K562 (cell line): Measurements from ENCODE around the gene MKNK2. TPM values are rescaled to one million over a fixed set of nuclear protein-coding genes. Genes with fewer than 3 reads are reported as not detected.

Source experiments
- ATAC-seq: fragments of 200-7000 bp; cut with Tn5 transposase; 3 replicates; pipeline ENCODE4 v1.9.1; 2020; ENCODE audit warnings: moderate library complexity
- BruUV-seq: library from RNA; stranded (reverse); fragments of 400-500 nt; replicated peaks from 2 replicates; lab custom pipeline; 2021; lab: Mats Ljungman, UMichigan
- CTCF ChIA-PET: fragments of 300-600 bp; formaldehyde crosslinking; extraction: SDS; loops from one replicate; lab custom pipeline; 2021; ENCODE audit warnings: low intra/inter-chr PET ratio; lab: Yijun Ruan, JAX
- POLR2A ChIA-PET: fragments of 300-600, 350-650 bp; sonication (Branson Sonifier 250); formaldehyde crosslinking; extraction: SDS; loops from one replicate; lab custom pipeline; 2021; ENCODE audit warnings: antibody characterized with exemption, inconsistent platforms; lab: Yijun Ruan, JAX
- DNase-seq, 4 experiments: peaks; one replicate each; pipeline versions ENCODE4 v3.0.0 to v3.0.0-alpha.2; 2011 to 2018; ENCODE audit warnings: low spot score in 3 of 4, mixed read lengths in 3 of 4; ENCODE audit errors: extremely low read depth in 1 of 4
- FAIRE-seq: peaks from 2 replicates; lab custom pipeline; 2011; peaks lifted over from hg19 to GRCh38; lab: Jason Lieb, UNC
- H2AFZ ChIP-seq: 2 replicates; pipeline ENCODE4 v1.6.0; 2011; ENCODE audit warnings: low read depth, low read length, control low read depth, inconsistent platforms
- H3K27ac ChIP-seq: fragments of 200-600 bp; 3 replicates; pipeline ENCODE4 v1.8.0; 2011; ENCODE audit warnings: low read depth, mild to moderate bottlenecking, control low read depth, inconsistent platforms, low read length, moderate library complexity, mixed read lengths; ENCODE audit errors: extremely low read depth
- H3K27me3 ChIP-seq, 2 experiments: fragments of 300-600 bp in 1 of 2; 2 replicates in 1 of 2; 3 replicates in 1 of 2; pipeline versions ENCODE4 v1.6.0 to v1.8.0; 2011; ENCODE audit warnings: inconsistent platforms in 2 of 2, low read length in 2 of 2, mild to moderate bottlenecking in 1 of 2, mixed read lengths in 1 of 2, moderate library complexity in 1 of 2; ENCODE audit not compliant: control insufficient read depth in 2 of 2, insufficient read depth in 2 of 2
- H3K36me3 ChIP-seq: fragments of 300-600 bp; 3 replicates; pipeline ENCODE4 v1.8.0; 2011; ENCODE audit warnings: mild to moderate bottlenecking, low read length, inconsistent platforms; ENCODE audit not compliant: control insufficient read depth, insufficient read depth
- H3K4me1 ChIP-seq, 2 experiments: fragments of 200-600 bp in 1 of 2; replicated peaks in 1 of 2; 2 replicates in 1 of 2; 3 replicates in 1 of 2; pipeline versions ENCODE4 v1.5.1 to v1.8.0; 2011; ENCODE audit warnings: inconsistent platforms in 2 of 2, low read length in 2 of 2, mild to moderate bottlenecking in 1 of 2, mixed read lengths in 1 of 2, moderate library complexity in 1 of 2; ENCODE audit not compliant: control insufficient read depth in 2 of 2, insufficient read depth in 2 of 2
- H3K4me2 ChIP-seq: 2 replicates; pipeline ENCODE4 v1.6.1; 2011; ENCODE audit warnings: low read length, control low read depth, inconsistent platforms, mixed read lengths; ENCODE audit not compliant: insufficient read depth
- H3K4me3 ChIP-seq: fragments of 200-600 bp; sonication (generic), shearing (Covaris generic); 2 replicates; pipeline ENCODE4 v1.5.1; 2016; ENCODE audit warnings: control low read depth, inconsistent platforms
- H3K79me2 ChIP-seq: fragments of 200-600 bp; 3 replicates; pipeline ENCODE4 v1.8.0; 2011; ENCODE audit warnings: low read length, inconsistent platforms; ENCODE audit not compliant: control insufficient read depth, insufficient read depth
- H3K9ac ChIP-seq, 2 experiments: 2 replicates each; pipeline versions ENCODE4 v1.6.0 to v1.6.1; 2011; ENCODE audit warnings: low read depth in 2 of 2, low read length in 2 of 2, control low read depth in 1 of 2, inconsistent platforms in 1 of 2, mild to moderate bottlenecking in 1 of 2, mixed read lengths in 1 of 2; ENCODE audit not compliant: insufficient read depth in 1 of 2
- H3K9me1 ChIP-seq: one replicate; pipeline ENCODE4 v1.6.0; 2011; ENCODE audit warnings: inconsistent platforms, mild to moderate bottlenecking, low read length, moderate library complexity; ENCODE audit not compliant: control insufficient read depth, insufficient read depth
- H3K9me3 ChIP-seq: replicated peaks from 2 replicates; pipeline ENCODE4 v1.5.1; 2011; ENCODE audit warnings: low read depth, low read length, inconsistent platforms; ENCODE audit not compliant: control insufficient read depth, insufficient read depth
- H4K20me1 ChIP-seq: replicated peaks from 2 replicates; pipeline ENCODE4 v1.6.1; 2011; ENCODE audit warnings: low read length, inconsistent platforms, mixed read lengths; ENCODE audit not compliant: control insufficient read depth, insufficient read depth
- CBX8 ChIP-seq: fragments of 200-600 bp; sonication (generic); IDR thresholded peaks from 2 replicates; pipeline ENCODE4 v1.6.1; 2012; ENCODE audit warnings: borderline replicate concordance, mixed run types, low read depth, mild to moderate bottlenecking, moderate library complexity, mixed read lengths, low read length, control low read depth, inconsistent platforms; ENCODE audit not compliant: poor library complexity, severe bottlenecking; ENCODE audit errors: extremely low read depth
- KAT7 ChIP-seq: sonication (generic); formaldehyde crosslinking; IDR thresholded peaks from 2 replicates; pipeline ENCODE4 v1.8.0; 2022; ENCODE audit warnings: missing genetic modification reagents, mild to moderate bottlenecking, borderline replicate concordance
- MCM7 ChIP-seq, 2 experiments: fragments of 450-650 bp; IDR thresholded peaks; 2 replicates each; pipeline ENCODE4 v1.6.1; 2016 to 2018
- PURB ChIP-seq: sonication (generic); formaldehyde crosslinking; IDR thresholded peaks from 2 replicates; pipeline ENCODE4 v1.9.0; 2021; ENCODE audit warnings: low read depth, mild to moderate bottlenecking, missing genetic modification reagents
- RBM22 ChIP-seq: fragments of 200-400 bp; formaldehyde crosslinking; IDR thresholded peaks from 2 replicates; pipeline ENCODE4 v1.6.1; 2018; ENCODE audit warnings: low read length, low read depth; ENCODE audit not compliant: poor library complexity, severe bottlenecking
- SP1 ChIP-seq: sonication (generic); formaldehyde crosslinking; IDR thresholded peaks from 2 replicates; pipeline ENCODE4 v1.8.1; 2022; ENCODE audit warnings: mild to moderate bottlenecking, missing genetic modification reagents
- TAL1 ChIP-seq: fragments of 450-650 bp; IDR thresholded peaks from 2 replicates; pipeline ENCODE4 v1.6.1; 2016; ENCODE audit warnings: mild to moderate bottlenecking
- ZBTB5 ChIP-seq: fragments of 450-650 bp; IDR thresholded peaks from 2 replicates; pipeline ENCODE4 v1.6.1; 2017; ENCODE audit warnings: antibody characterized with exemption
- WGBS: fragments of 100-300 bp; shearing (Covaris generic); methylation state at CpG from one replicate; pipeline ENCODE4 v1.1.6; 2016; ENCODE audit warnings: low coverage, mixed read lengths; ENCODE audit not compliant: insufficient coverage; ENCODE audit errors: missing lambda C conversion rate; 5-methylcytosine and 5-hydroxymethylcytosine counted together
- in situ Hi-C: fragments of 300-500 bp; cut with MboI; formaldehyde crosslinking; loops from 4 replicates; pipeline ENCODE4 v1.15.0; 2018; ENCODE audit warnings: inconsistent platforms, mixed read lengths
- intact Hi-C: fragments of 100-400 bp; cut with micrococcal nuclease; formaldehyde crosslinking; loops from 2 replicates; pipeline ENCODE4 v1.14.2; 2022
- polyA plus RNA-seq, 8 experiments: library from polyadenylated mRNA; depleted of rRNA in 4 of 8; stranded (reverse) in 5 of 8; unstranded in 3 of 8; fragments of >200 nt; fragmentation: Nextera tagmentation in 2 of 8; fragmentation: Illumina TruSeq in 1 of 8; extraction: Ambion mirVana in 2 of 8; extraction: Trizol in 1 of 8; gene quantifications; 2 replicates each; pipeline versions ENCODE4 v1.2.1 to v1.2.3, GENCODE V29; 2011 to 2014; ENCODE audit warnings: inconsistent platforms in 1 of 8, missing spikeins in 1 of 8
- total RNA-seq, 7 experiments: library from RNA; depleted of rRNA in 6 of 7; stranded (reverse); fragments of >200 nt in 6 of 7; fragmentation: Illumina TruSeq in 2 of 7; extraction: Trizol in 2 of 7; gene quantifications; 2 replicates each; pipeline versions ENCODE4 v1.2.1 to v1.2.3, GENCODE V29; 2011 to 2021; ENCODE audit warnings: low replicate concordance in 1 of 7
- TF ChIP-seq, protein P1 (sequence below), 2 experiments: fragments of 450-650 bp in 1 of 2; sonication (generic) in 1 of 2; formaldehyde crosslinking in 1 of 2; IDR thresholded peaks; 2 replicates each; pipeline versions ENCODE4 v1.7.1 to v1.9.0; 2016 to 2022; ENCODE audit warnings: inconsistent platforms in 1 of 2, mild to moderate bottlenecking in 1 of 2, missing genetic modification reagents in 1 of 2

Gene MKNK2
- total and polyA plus RNA-seq, 9 of the 15 experiments (the other 6 are each of a cell fraction or from before 2014, with no cell fraction given), result 5.1 to 191 (median 51.9) TPM

GRCh38 chr19:1990230-1991017 is 60.6 kb downstream of the MKNK2 start:
- FAIRE-seq, result peak; percentile 32
- ChIA-PET POLR2A (interaction anchor here (0.8 to 1.1 kb wide), 4 partner anchors 14 to 337 kb away, joined by 3 to 4 read pairs (median 3); no protein-coding TSS in a partner anchor), CTCF (no interaction called here)
- Histone ChIP-seq H3K9me3 (no peaks in the 10 kb centered on the region), H3K4me2 (no peak overlapping the region), H2AFZ (no peak overlapping the region), H3K9ac (peak overlapping the region in 1 of 2 experiments; percentile 50; a peak in 1 of 4 replicates), H3K4me1 (peaks cover 0 to 54% of the 10 kb centered on the region in 2 experiments; a peak in 3 of 5 replicates), H3K9me1 (no peaks in the 10 kb centered on the region), H3K36me3 (peaks cover 19% of the 10 kb centered on the region; the same call in 1 of the 3 replicates), H3K79me2 (no peaks in the 10 kb centered on the region), H3K27me3 (no peaks in the 10 kb centered on the region), H3K27ac (no peak overlapping the region), H3K4me3 (no peak overlapping the region), H4K20me1 (no peaks in the 10 kb centered on the region; the same call in 1 of the 2 replicates)
- BruUV-seq, result no TSS peak
- in situ Hi-C loops (no loop called here), intact Hi-C loops (no loop called here)
- 85% methylated on average over 27 of the region's 34 CpGs for WGBS
- ATAC-seq, result no peak
- peak in 1 of 4 experiments; percentile 20 for DNase-seq
- TF ChIP-seq MCM7 (IDR thresholded peaks at IDR 0.05), result no peak
- TF ChIP-seq CBX8, result no peak
- TF ChIP-seq TAL1, result no peak
- peak; percentile 46 for TF ChIP-seq RBM22
- TF ChIP-seq, protein P1, sequence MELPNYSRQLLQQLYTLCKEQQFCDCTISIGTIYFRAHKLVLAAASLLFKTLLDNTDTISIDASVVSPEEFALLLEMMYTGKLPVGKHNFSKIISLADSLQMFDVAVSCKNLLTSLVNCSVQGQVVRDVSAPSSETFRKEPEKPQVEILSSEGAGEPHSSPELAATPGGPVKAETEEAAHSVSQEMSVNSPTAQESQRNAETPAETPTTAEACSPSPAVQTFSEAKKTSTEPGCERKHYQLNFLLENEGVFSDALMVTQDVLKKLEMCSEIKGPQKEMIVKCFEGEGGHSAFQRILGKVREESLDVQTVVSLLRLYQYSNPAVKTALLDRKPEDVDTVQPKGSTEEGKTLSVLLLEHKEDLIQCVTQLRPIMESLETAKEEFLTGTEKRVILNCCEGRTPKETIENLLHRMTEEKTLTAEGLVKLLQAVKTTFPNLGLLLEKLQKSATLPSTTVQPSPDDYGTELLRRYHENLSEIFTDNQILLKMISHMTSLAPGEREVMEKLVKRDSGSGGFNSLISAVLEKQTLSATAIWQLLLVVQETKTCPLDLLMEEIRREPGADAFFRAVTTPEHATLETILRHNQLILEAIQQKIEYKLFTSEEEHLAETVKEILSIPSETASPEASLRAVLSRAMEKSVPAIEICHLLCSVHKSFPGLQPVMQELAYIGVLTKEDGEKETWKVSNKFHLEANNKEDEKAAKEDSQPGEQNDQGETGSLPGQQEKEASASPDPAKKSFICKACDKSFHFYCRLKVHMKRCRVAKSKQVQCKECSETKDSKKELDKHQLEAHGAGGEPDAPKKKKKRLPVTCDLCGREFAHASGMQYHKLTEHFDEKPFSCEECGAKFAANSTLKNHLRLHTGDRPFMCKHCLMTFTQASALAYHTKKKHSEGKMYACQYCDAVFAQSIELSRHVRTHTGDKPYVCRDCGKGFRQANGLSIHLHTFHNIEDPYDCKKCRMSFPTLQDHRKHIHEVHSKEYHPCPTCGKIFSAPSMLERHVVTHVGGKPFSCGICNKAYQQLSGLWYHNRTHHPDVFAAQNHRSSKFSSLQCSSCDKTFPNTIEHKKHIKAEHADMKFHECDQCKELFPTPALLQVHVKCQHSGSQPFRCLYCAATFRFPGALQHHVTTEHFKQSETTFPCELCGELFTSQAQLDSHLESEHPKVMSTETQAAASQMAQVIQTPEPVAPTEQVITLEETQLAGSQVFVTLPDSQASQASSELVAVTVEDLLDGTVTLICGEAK (IDR thresholded peaks at IDR 0.05), result peak; percentile 95
- TF ChIP-seq, protein P1 (CRISPR knock-in tag; IDR thresholded peaks at IDR 0.05), result peak; percentile 98
- TF ChIP-seq PURB (CRISPR knock-in tag), result no peak
- TF ChIP-seq ZBTB5, result no peak
- TF ChIP-seq KAT7 (CRISPR knock-in tag), result no peak
- TF ChIP-seq SP1 (CRISPR knock-in tag), result 0 out of 2 replicates have a peak, but pooled peaks have one; percentile 28
